BJ (cell line): Measurements from ENCODE around the gene MAMDC4. TPM values are rescaled to one million over a fixed set of nuclear protein-coding genes. Genes with fewer than 3 reads are reported as not detected.

Source experiments
- CTCF ChIA-PET: fragments of 350-600 bp; formaldehyde crosslinking; extraction: SDS; loops from one replicate; lab custom pipeline; 2021; ENCODE audit warnings: antibody characterized with exemption, inconsistent platforms; lab: Yijun Ruan, JAX
- POLR2A ChIA-PET: fragments of 300-600 bp; sonication (Branson Sonifier 250); formaldehyde crosslinking; extraction: SDS; loops from one replicate; lab custom pipeline; 2021; ENCODE audit warnings: antibody characterized with exemption; lab: Charles Lee
- DNase-seq: peaks from one replicate; pipeline ENCODE4 v3.0.0-alpha.2; 2011; ENCODE audit warnings: low read depth
- H3K27me3 ChIP-seq: 2 replicates; pipeline ENCODE4 v1.6.0; 2011; ENCODE audit warnings: low read length; ENCODE audit not compliant: control insufficient read depth, insufficient read depth
- H3K36me3 ChIP-seq: 2 replicates; pipeline ENCODE4 v1.5.1; 2011; ENCODE audit warnings: low read length; ENCODE audit not compliant: control insufficient read depth, insufficient read depth
- H3K4me3 ChIP-seq: 2 replicates; pipeline ENCODE4 v1.5.1; 2011; ENCODE audit warnings: low read depth, mild to moderate bottlenecking, control low read depth, low read length
- CTCF ChIP-seq: IDR thresholded peaks from 2 replicates; pipeline ENCODE4 v1.5.1; 2011; ENCODE audit warnings: low read depth, mild to moderate bottlenecking, control low read depth, inconsistent platforms, low read length, moderate library complexity; ENCODE audit not compliant: insufficient read depth
- polyA plus RNA-seq: library from polyadenylated mRNA; depleted of rRNA; stranded (reverse); fragments of >200 nt; gene quantifications from 2 replicates; pipeline ENCODE4 v1.2.3, GENCODE V29; 2011

MAMDC4 gene
- polyA plus RNA-seq, 1 experiment, result 1.6 TPM

DNA sequence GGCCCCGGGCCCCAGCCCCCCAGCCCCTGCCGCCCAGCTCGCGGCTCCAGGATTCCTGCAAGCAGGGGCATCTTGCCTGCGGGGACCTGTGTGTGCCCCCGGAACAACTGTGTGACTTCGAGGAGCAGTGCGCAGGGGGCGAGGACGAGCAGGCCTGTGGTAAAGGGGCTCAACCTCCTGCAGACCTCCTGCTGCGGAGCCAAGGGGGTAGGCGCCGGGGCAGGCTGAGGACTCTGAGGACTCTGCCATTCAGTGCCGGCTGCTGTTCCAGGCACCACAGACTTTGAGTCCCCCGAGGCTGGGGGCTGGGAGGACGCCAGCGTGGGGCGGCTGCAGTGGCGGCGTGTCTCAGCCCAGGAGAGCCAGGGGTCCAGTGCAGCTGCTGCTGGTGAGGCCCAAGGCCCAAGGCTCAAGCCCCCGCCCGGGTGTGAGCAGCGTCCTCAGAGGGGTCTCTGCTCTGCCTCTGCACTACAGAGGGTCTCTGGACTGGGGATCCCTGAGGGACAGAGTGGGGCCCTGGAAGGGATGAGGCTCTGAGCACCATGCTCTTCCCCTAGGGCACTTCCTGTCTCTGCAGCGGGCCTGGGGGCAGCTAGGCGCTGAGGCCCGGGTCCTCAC is 3.4 kb downstream of the MAMDC4 start:
- no peak overlapping the region for H3K4me3 ChIP-seq
- TF ChIP-seq CTCF, result no peak
- H3K27me3 ChIP-seq, result no peaks in the 10 kb centered on the region
- no peak for DNase-seq
- ChIA-PET CTCF (interaction anchor here (0.9 kb wide), 1 partner anchor 13 kb away, joined by 3 read pairs; the partner anchor contains the start of gene AJM1), POLR2A (no interaction called here)
- peaks cover 12% of the 10 kb centered on the region for H3K36me3 ChIP-seq

- no peak for DNase-seq
- Histone ChIP-seq H3K27me3 (no peaks in the 10 kb centered on the region), H3K4me3 (no peak overlapping the region), H3K36me3 (peaks cover 12% of the 10 kb centered on the region)
- TF ChIP-seq CTCF, result no peak
- POLR2A ChIA-PET, result no interaction called here
- CTCF ChIA-PET, result interaction anchor here (0.9 kb wide), 1 partner anchor 14 kb away, joined by 3 read pairs; the partner anchor contains the start of gene AJM1
These were observed 3.9 kb downstream of the MAMDC4 start for GRCh38 chr9:136856079-136856476.

GRCh38 chr9:136856541-136857141 is 4.5 kb downstream of the MAMDC4 start:
- CTCF ChIA-PET, result interaction anchor here (0.6 to 0.9 kb wide), 2 partner anchors 14 to 192 kb away, joined by 3 read pairs; partner anchors contain the start of gene AJM1
- peaks cover 11% of the 10 kb centered on the region for H3K36me3 ChIP-seq
- POLR2A ChIA-PET, result no interaction called here
- H3K27me3 ChIP-seq, result no peaks in the 10 kb centered on the region
- no peak overlapping the region for H3K4me3 ChIP-seq
- no peak for TF ChIP-seq CTCF
- no peak for DNase-seq

- POLR2A ChIA-PET, result no interaction called here
- no peak for DNase-seq
These were observed 5.0 kb downstream of the MAMDC4 start for GRCh38 chr9:136857166-136857565.

More at GRCh38 chr9:136857166-136857565, 5.0 kb downstream of the MAMDC4 start:
- CTCF ChIA-PET, result interaction anchor here (0.6 kb wide), 1 partner anchor 192 kb away, joined by 3 read pairs; no protein-coding TSS in a partner anchor
- no peak for TF ChIP-seq CTCF
- Histone ChIP-seq H3K27me3 (no peaks in the 10 kb centered on the region), H3K4me3 (no peak overlapping the region), H3K36me3 (peaks cover 15% of the 10 kb centered on the region)
